HG03175 (cell line): ENCODE measurements around the gene ATP5PB.

Source experiments
- ATAC-seq: cut with Tn5 transposase; IDR thresholded peaks from one replicate; pipeline ENCODE4 v1.9.1; 2021; ENCODE audit warnings: mild to moderate bottlenecking, moderate library complexity; ENCODE audit not compliant: unreplicated experiment

The ATP5PB gene

DNA sequence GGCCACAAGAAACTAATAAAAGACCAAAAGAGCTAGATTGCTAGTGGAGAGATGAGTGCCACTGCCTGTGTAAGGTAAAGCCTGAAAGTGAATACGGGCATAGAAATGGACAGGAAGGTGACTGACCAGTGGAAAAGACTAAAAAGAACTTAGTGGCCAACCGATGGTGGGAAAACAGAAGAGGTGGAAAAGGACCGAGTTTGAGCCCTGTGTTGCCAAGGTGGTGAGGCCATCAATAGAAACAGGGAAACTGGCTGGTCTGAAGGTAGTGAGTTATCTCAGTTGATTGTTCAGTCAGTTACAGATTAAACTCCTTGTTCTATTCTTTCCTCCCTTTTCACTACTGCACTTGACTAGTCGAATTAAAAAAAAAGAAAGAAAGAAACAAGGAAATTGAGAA is 2.7 kb upstream of the ATP5PB start:
- no peak for ATAC-seq

DNA sequence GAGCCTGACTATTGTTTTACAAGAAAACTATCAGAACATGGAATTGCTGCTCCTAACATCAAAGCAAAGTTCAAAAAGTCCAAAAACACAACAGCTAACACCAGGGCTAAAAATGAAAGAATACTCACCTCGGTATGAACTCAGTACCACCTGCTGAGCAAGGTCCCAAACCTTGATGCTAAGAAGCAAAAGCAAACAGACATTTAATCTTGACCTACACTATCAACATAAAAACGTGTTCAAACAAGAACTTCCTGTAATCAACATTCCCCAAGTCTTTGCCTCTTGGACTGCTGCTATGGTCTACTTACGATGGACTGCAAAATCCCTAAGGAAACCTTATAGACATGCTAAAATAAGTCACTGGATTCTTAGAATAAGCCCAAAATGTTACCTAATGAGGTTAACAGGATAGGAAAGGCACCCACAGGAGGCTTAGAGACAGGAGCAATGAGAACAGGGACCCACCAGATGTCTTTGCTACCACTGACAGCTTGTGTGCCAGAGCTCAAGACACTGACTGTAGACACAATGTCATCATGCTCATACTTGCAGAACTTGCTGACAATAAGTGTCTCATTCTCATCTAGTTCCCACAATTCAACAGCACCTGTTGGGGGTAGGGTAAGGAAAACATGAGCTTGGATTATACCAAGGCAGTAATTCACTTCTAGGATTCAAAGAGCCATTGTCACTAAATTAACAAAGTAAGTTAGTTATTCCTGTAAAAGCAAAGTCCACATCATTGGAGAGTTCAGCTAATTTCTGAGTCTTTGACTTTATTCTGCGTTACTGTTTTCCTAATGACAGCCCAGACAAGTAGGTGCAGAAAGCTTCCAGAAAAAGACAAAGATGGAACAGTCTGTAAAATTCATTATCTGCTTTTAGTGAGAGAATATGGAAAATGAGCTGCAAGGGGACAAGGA is 2.0 kb upstream of the ATP5PB start:
- no peak for ATAC-seq

DNA sequence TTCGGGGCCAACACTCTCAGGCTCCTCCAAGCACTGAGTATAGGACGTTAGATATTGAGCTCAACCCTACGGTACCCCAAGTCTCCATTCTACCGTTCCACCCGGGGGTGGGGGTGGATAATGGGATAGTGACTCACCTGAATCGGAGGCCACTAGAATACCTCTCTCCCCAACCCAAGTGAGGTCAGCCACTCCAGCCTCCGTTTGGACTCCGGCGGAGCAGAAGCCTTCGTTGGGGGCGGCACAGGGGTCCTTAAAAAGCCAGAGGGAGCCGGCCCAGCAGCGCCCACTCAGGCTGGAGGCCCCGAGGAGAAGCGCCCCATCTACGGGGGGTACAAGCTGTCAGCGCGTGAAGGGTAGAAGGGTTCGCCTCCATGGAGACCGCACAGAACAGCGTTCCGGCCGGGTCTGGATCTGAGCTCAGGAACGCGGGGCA is 764 bp upstream of the ATP5PB start:
- no peak for ATAC-seq

DNA sequence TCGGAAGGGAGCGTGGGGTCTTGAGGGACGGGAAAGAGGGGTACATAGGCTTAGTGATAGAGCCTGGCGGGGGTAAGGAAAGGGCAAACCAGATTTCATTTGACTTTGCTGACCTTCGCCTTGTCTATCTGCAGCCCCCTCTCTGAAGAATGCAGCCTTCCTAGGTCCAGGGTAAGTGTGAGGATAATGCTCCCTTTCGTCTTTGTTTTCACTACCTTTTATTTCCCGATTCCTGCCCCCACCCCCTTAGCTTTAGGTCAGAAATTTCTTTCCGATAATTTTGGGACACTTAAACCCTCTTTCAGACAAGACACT is 396 bp downstream of the ATP5PB start:
- ATAC-seq = no peak

DNA sequence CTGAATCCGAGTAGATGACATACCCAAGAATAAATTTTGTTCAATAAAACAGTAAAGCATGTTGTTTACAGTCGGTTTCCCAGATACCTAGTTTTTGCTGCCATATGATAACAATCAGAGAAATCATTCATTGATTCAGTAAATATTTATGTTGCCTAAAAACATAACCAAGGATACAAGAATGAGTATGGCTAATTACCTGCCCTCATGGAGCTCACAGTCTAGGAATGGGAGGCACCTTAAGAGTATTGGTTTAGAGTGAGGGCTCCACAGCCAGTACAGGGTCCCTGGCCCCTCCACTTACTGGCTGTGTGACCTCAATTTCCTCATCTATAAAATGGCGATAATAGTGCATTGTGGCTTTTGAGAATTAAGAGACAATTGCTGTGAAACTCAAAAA is 921 bp downstream of the ATP5PB start:
- ATAC-seq = no peak

DNA sequence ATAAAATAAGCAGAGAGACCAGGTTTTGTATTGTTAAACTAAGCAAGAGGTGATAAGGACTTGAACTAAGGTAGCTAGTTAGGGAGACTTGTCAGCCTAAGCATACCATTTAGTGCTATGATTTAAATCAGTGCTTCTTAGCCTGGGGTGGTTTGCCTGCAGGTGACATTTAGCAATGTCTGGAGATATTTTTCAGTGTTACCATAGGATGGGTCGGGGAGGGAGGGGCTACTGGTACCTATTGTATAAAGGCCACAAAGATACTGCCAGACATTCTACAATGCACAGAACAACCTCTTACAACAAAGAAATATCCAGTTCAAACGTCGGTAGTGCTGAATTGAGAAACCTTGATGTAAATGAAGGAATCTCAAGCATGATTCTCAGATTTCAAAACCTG is 3.3 kb downstream of the ATP5PB start:
- ATAC-seq = no peak

DNA sequence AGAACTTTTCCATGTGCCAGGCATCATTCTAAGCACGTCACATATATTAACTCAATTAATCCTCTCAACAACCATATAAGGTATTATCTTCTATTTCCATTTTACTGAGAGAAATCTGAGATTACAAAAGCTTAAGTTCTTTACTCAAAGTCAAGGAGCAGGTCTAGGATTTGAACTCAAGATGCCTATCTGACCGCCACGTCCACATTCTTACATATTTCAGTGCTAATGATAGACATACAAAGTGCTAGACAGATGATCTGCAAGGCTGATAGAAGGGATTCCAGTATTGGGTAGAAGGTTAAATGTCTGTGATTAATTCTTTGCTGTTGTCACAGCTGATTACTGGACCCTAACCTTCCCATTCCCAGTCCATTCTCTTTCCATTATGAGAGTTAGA is 4.4 kb downstream of the ATP5PB start:
- no peak for ATAC-seq

DNA sequence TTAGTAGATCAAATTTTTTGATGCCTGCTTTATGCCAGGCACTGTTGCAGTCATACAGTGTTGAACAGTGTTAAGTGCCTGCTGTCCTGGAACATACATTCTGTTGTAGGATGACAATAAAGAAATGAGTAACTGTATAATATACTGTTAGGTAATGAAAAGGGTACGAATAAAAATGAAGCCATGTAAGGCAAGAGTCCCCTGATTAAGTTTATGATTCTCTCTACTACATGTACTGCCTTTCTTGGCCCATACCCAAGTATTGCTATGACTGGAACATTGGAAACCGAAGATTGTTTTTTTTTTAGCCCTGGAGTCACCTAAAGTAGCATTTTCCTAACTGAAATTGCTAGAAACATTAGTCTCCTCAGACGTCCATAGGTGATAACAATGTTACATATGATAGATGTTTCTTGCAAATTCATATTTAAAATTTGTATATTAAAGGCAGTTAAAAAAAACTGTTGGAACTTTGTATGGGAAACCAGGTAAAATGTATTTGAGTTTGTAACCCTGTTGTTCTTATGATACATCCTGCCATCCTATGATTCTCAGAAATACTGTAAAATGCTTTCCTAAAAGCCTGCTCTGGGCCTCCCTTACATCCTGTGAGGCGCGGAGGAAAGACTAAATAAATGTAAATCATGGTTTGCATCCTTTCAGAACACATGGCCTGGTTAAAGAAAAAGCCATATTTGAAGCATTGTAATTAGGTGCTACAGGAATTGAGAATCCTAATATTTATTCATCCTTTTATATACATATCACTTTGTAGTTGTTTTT is 5.8 kb downstream of the ATP5PB start:
- ATAC-seq = no peak

DNA sequence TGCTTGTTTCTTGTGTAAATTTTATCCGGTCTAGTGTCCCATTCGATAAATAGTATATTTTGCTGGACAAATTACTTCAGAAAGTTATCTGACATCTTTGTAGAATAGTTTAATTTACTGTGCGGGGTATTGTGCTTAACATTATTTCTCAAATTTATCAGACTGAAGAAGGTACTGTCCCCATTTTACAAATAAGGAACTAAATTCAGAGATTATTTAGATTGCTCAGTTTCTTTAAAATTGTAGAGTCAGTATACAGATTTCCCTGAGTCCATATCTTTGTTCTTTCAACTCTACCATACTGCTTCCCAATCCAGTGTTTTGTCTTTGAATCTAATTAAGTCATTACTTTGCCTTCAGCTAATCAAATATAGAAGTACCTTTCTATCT is 6.4 kb downstream of the ATP5PB start:
- no peak for ATAC-seq

DNA sequence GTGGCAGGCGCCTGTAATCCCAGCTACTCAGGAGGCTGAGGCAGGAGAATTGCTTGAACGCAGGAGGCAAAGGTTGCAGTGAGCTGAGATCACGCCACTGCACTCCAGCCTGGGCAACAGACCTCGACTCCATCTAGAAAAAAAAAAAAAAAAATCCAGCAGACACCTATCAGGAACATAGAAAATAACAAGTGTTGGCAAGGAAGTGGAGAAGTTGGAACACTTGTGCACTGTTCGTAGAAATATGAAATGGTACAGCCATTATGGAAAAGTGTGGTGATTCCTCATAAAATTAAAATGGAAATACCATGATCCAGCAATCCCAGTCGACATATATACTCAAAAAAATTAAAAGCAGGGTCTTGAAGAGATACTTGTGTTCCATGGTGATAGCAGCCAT is 12.5 kb downstream of the ATP5PB start:
- ATAC-seq = no peak

DNA sequence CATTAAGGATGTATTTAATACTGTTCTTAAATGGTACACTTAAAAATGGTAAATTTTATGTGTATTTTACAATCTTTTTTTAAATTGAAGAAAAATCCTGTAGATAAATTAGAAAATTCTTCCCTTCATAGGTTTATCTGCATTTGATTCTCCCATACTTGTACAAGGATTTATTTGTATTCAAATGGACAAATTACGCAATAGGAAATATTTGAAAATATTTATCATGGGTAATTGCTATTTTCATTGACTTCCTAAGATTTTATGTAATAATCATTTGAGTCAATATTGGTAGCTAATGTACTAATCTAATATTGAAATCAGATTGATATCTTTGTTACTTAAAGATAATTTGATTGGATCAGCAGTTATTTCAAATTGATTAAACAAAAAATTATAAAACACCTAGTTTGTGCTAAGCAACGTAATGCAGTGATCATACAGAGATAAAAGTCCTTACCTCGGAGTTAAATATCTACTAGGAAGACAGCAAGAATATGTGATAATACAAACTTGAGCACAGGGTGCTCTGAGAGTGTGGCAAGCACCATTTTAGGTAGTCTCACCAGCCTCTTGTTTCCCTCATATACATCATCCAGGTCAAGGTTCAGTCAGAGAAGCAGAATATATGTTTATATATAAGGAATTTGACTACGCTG is 13.2 kb downstream of the ATP5PB start:
- no peak for ATAC-seq

DNA sequence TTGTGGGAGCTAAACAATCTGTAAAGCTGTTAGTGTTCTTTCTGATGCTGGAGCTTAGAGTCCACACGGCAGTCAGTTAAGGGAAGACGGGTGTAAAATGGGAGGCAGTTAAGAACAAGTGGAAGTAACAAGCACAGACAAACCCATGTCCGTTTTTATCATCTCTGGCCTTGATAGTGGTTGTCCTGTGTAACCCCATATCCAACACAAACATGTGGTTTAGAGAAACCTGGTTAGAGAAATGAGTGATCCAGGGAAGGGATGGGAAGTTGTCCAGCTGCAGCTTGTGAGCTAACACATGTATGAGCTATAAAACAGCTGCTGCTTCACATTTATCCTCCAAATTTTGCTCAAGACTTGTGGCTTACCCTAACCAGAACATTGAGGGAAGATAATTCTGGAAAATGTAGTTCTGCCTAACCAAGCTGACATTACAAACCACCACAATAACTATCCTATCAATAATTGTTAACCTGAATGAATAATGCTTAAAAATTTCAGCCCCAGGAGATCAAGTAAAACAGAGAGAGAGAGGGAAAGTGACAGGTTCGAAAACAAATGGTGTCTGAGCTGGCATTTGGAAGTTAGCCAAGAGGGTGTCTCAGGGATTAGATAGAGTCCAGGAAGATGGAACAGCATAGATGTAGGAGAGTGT is 13.9 kb downstream of the ATP5PB start:
- no peak for ATAC-seq

DNA sequence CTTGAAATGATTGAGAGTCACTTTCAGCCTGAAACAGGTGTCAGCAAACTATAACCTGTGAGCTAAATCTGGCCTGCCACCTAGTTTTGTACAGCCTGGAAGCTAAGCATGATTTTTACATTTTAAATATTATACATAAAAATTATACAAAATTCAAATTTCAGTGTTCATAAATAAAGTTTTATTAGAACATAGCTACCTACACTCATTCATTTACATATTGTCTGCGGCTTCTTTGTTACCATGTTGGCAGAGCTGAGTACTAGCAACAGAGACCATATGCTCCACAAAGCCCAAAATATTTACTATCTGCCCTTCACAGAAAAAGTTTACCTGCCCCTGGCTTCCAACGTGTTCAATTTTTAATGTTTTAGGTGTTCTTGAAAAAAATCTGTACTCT is 16.5 kb downstream of the ATP5PB start:
- no peak for ATAC-seq

DNA sequence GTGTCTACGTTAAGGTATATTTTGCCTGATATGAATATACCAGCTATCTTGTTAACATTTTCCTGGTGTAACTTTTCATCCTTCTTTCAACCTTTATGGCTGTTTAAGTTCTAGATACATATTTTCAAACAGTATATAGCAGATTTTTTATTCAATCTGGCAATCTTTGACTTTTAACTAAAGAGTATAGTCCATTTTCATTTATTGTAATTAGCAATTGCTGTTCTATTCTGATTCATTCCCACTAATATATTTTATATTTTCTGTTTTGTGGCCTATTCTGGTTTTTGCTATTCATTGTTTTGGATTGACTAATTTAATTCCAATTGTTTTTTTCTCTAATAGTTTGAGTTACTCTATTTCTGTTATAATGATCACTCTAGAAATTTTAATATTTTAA is 17.2 kb downstream of the ATP5PB start:
- ATAC-seq = no peak

DNA sequence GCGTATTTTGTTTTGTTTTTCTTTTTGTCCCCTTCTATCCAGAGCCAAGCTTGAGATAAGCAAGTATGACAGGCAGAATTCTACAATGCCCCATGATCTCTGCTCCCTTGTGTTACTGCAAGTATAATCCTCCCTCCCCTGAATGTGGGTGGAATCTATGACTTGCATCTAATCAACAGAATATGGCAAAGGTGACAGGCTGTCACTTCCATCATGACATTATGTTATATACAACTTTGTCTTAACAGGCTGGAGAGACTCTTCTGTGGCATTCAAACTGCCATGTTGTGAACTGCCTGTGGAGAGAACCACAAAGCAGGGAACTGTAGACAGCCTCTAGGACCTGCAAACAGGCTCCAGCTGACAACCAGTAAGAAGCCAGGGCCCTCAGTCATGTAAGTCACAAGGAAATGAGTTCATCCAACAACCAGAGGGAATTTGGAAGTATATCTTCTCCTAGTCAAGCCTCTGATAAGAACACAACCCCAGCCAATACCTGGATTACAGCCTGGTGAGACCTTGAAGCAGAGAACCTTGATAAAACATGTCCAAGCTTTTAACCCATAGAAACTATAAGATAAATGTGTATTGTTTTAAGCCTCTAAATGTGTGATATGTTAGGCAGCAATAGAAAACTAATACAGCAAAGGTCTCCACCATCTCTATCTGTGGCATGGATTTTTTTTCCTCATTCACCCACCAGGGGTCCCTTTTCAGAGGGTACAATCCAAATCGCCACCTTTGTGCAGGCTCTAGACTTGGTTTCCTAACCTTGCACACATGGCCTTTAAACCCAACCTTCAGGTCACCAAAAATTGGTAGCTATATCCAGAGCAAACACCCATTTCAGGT is 18.8 kb downstream of the ATP5PB start:
- no peak for ATAC-seq

DNA sequence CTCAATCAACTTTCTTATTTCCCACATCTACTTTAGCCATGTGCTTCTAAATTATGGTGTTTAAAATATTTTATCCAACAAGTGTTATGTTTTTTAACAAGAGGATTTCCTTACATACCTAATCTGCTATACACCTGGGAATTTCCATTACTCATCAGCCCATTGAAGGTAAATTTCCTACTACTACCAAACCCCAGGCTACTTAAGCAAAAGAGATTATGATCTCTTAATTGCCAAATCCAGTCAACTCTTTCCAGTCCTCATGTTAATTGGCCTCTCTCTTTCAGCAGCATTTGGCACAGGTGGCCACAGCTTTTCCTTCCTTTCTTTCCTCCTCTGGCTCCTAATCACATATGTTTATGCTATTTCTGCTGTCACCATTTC is 19.4 kb downstream of the ATP5PB start:
- ATAC-seq = no peak

DNA sequence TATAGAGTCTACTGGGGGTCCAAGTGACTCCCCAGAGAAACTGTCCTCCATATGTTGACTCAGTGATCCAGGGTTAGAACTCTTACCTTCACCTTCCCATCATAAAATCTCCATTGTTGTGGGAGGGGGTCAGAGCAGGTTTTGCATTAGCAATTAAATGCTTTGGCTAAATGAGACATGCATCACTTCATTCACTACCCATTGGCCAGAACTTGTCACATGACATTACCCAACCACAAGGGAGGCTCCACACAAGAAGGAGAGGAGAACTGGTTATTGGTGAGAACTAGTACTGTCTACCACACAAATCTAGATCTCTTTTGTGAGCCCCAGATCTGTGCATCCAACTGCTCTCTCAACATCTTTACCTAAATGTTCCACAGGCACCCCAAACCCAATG is 20.3 kb downstream of the ATP5PB start:
- no peak for ATAC-seq

DNA sequence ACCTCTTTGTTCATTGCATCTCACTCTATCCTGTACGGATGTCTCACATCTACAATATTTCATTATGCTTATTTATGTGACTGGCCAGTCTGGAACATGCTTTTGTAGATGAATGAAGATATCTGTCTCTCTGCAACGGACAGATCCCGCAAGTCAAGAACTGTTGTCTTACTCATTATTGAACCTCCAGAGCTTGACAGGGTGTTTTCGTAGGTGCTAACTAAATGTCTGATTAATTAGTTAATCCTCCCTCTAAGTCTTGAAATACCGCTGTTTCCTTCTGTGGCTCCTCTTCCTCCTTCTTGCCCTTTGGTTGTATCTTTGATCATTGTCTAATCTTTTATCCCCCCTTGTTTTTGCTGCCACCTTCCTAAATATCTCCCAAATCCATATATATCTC is 21.3 kb downstream of the ATP5PB start:
- no peak for ATAC-seq

DNA sequence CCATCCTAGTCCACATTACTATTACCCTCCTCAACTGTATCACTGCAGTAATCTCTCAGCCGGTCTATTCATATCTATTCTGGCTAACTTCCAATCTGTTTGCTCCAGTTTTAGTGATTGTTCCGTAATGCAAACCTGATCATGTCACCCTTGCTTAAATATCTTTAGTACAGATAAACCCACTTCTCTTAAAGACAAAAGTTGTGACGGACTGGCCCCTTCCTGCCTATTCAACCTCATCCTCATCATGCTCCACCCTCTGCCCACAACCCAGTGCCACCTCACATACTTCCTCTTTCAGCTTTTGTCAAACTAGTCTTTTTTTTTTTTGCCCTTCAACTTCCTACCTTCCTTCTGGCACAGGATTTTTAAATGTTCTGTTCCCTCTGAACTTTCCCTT is 21.7 kb downstream of the ATP5PB start:
- peak; percentile 65 for ATAC-seq

DNA sequence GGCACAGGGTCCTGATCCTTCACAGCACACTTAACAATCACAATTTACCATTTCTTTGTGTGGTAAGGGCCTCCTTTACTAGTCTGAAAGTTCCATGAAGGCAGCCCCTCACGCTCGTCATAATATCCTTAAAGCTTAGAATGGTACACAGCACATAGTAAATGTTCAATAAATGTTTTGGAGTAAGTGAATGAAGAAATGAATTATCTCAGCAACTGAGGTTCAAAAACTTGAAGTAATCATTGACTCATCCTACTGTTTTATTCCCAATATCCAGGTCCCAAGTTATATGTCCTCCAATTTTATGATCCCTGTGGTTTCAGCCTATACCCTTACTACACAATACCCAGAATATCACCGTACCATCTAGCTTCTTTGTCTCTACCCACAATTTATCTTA is 22.3 kb downstream of the ATP5PB start:
- ATAC-seq = no peak
